Testis (tissue), 3 donors: ENCODE results near the gene AQP5. TPM values are rescaled to one million over a fixed set of nuclear protein-coding genes. Genes with fewer than 3 reads are reported as not detected.

Experiments used
- DNase-seq: peaks from one replicate; pipeline ENCODE4 v3.0.0-alpha.2; 2019
- H3K27ac ChIP-seq, 2 donors: fragments of 200-600 bp; sonication (generic); one replicate each; pipeline ENCODE4 v1.5.1; 2019
- H3K27me3 ChIP-seq: fragments of 200-600 bp; sonication (generic); one replicate; pipeline ENCODE4 v1.5.1; 2019
- H3K36me3 ChIP-seq: fragments of 200-600 bp; sonication (generic); one replicate; pipeline ENCODE4 v1.5.1; 2017; ENCODE audit warnings: low read depth; ENCODE audit errors: missing control alignments
- H3K4me1 ChIP-seq: fragments of 200-600 bp; sonication (generic); one replicate; pipeline ENCODE4 v1.5.1; 2019
- H3K4me3 ChIP-seq, 2 donors: fragments of 200-600 bp; sonication (generic); one replicate each; pipeline ENCODE4 v1.5.1; 2017 to 2019
- H3K9me3 ChIP-seq: fragments of 200-600 bp; sonication (generic); one replicate; pipeline ENCODE4 v1.5.1; 2017
- POLR2A ChIP-seq: fragments of 450-650 bp; IDR thresholded peaks from one replicate; pipeline ENCODE4 v1.6.1; 2017; ENCODE audit warnings: antibody characterized with exemption, mild to moderate bottlenecking, moderate library complexity
- WGBS, 2 donors: methylation state at CpG; one replicate each; pipeline ENCODE4 v1.1.5; 2018; 5-methylcytosine and 5-hydroxymethylcytosine counted together
- intact Hi-C: fragments of 100-400 bp; cut with DNase I; formaldehyde crosslinking; loops from one replicate; pipeline ENCODE4 v1.15.1; 2023; ENCODE audit warnings: low total_unique reads
- polyA plus RNA-seq: library from polyadenylated mRNA; stranded (reverse); fragments of 350-450 nt; fragmentation: Illumina TruSeq; extraction: RNeasy Lipid Tissue Mini Kit (QIAGEN cat#74804); gene quantifications from one replicate; pipeline ENCODE4 v1.2.3, GENCODE V29; 2014; ENCODE audit warnings: low read depth, low replicate concordance; ENCODE audit not compliant: insufficient read depth
- total RNA-seq, 2 donors: library from RNA; depleted of rRNA; stranded (reverse); fragments of >200 nt; gene quantifications; one replicate each; pipeline ENCODE4 v1.2.3, GENCODE V29; 2016
- TF ChIP-seq, protein P1 (sequence below), 3 experiments: fragments of 450-650 bp in 2 of 3; fragments of 200-600 bp in 1 of 3; sonication (generic) in 1 of 3; IDR thresholded peaks; one replicate each; pipeline ENCODE4 v1.5.1; 2016 to 2019; ENCODE audit warnings: antibody characterized with exemption in 3 of 3, mild to moderate bottlenecking in 2 of 3, moderate library complexity in 1 of 3

The AQP5 gene
- total and polyA plus RNA-seq, 3 donors from 2014 or later = 128 to 414 (median 134) TPM

- no peak overlapping the region for H3K4me3 ChIP-seq
- TF ChIP-seq, protein P1, sequence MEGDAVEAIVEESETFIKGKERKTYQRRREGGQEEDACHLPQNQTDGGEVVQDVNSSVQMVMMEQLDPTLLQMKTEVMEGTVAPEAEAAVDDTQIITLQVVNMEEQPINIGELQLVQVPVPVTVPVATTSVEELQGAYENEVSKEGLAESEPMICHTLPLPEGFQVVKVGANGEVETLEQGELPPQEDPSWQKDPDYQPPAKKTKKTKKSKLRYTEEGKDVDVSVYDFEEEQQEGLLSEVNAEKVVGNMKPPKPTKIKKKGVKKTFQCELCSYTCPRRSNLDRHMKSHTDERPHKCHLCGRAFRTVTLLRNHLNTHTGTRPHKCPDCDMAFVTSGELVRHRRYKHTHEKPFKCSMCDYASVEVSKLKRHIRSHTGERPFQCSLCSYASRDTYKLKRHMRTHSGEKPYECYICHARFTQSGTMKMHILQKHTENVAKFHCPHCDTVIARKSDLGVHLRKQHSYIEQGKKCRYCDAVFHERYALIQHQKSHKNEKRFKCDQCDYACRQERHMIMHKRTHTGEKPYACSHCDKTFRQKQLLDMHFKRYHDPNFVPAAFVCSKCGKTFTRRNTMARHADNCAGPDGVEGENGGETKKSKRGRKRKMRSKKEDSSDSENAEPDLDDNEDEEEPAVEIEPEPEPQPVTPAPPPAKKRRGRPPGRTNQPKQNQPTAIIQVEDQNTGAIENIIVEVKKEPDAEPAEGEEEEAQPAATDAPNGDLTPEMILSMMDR (IDR thresholded peaks at IDR 0.05) = peak in 1 of 3 experiments; percentile 25
- TF ChIP-seq POLR2A = no peak
- H3K36me3 ChIP-seq = no peaks in the 10 kb centered on the region
- H3K9me3 ChIP-seq = no peaks in the 10 kb centered on the region
- H3K27ac ChIP-seq = no peak overlapping the region
- WGBS, 2 donors = 72 to 80% methylated on average over 3 of the region's 3 CpGs
- intact Hi-C loops = no loop called here
- no peaks in the 10 kb centered on the region for H3K4me1 ChIP-seq
- no peaks in the 10 kb centered on the region for H3K27me3 ChIP-seq
- no peak for DNase-seq
Measured at GRCh38 chr12:49930515-49931288, 31.0 kb upstream of the AQP5 start.

DNA sequence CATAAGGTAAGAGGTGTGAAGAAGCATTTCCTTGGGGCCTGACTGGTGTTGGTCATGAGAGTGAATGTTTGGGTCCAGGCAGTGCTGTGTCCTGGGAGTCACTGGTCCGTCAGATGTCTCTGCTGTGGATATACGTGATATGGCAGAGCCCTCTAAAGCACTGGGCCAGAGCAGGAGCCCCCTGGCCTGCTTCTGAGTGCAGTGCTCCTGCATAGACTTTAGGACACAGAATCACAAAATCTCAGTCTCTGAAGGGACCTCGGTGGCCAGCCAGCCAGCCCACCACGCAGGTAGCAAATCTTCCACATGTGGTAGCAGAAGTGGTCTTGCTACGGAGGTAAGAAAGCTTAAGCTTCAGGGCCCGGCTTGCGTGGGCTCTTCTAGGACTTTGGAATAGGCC is 29.6 kb upstream of the AQP5 start:
- Histone ChIP-seq H3K36me3 (no peaks in the 10 kb centered on the region), H3K4me1 (no peaks in the 10 kb centered on the region), H3K27me3 (no peaks in the 10 kb centered on the region), H3K9me3 (no peaks in the 10 kb centered on the region), H3K4me3 (no peak overlapping the region), H3K27ac (no peak overlapping the region)
- WGBS, 2 donors = 75 to 77% methylated on average over 7 of the region's 7 CpGs
- DNase-seq = no peak
- intact Hi-C loops = no loop called here
- no peak for TF ChIP-seq POLR2A
- TF ChIP-seq, protein P1 (IDR thresholded peaks at IDR 0.05) = no peak

GRCh38 chr12:49932533-49933130 is 29.0 kb upstream of the AQP5 start:
- H3K27me3 ChIP-seq = no peaks in the 10 kb centered on the region
- 90 to 93% methylated on average over 8 of the region's 8 CpGs for whole genome bisulfite sequencing, 2 donors
- no peaks in the 10 kb centered on the region for H3K4me1 ChIP-seq
- no peaks in the 10 kb centered on the region for H3K36me3 ChIP-seq
- intact Hi-C loops = no loop called here
- no peaks in the 10 kb centered on the region for H3K9me3 ChIP-seq
- TF ChIP-seq, protein P1 (IDR thresholded peaks at IDR 0.05) = no peak
- TF ChIP-seq POLR2A = no peak
- no peak overlapping the region for H3K4me3 ChIP-seq
- DNase-seq = no peak
- no peak overlapping the region for H3K27ac ChIP-seq

- WGBS, 2 donors = 69 to 70% methylated on average over 5 of the region's 5 CpGs
- no peak for TF ChIP-seq POLR2A
- TF ChIP-seq, protein P1 (IDR thresholded peaks at IDR 0.05) = no peak
- no peaks in the 10 kb centered on the region for H3K9me3 ChIP-seq
- H3K36me3 ChIP-seq = no peaks in the 10 kb centered on the region
- H3K4me1 ChIP-seq = peaks cover under 1% of the 10 kb centered on the region
- DNase-seq = no peak
- H3K27ac ChIP-seq = no peak overlapping the region
- H3K27me3 ChIP-seq = no peaks in the 10 kb centered on the region
- intact Hi-C loops = no loop called here
- no peak overlapping the region for H3K4me3 ChIP-seq
Measured at GRCh38 chr12:49933796-49934195, 27.9 kb upstream of the AQP5 start.
